K562 (cell line): Measurements from ENCODE around the gene ZNF562. TPM values are rescaled to one million over a fixed set of nuclear protein-coding genes. Genes with fewer than 3 reads are reported as not detected.
A peak's percentile ranks its signal among the peaks of the same experiment; 100 is the strongest.
"Not testable (repeated sequence)": the region's sequence is repeated elsewhere in the genome, so short reads cannot be mapped to it uniquely, and the experiment has no call there.

Source experiments
- ATAC-seq: fragments of 200-7000 bp; cut with Tn5 transposase; 3 replicates; pipeline ENCODE4 v1.9.1; 2020; ENCODE audit warnings: moderate library complexity
- BruUV-seq: library from RNA; stranded (reverse); fragments of 400-500 nt; replicated peaks from 2 replicates; lab custom pipeline; 2021; lab: Mats Ljungman, UMichigan
- CTCF ChIA-PET: fragments of 300-600 bp; formaldehyde crosslinking; extraction: SDS; loops from one replicate; lab custom pipeline; 2021; ENCODE audit warnings: low intra/inter-chr PET ratio; lab: Yijun Ruan, JAX
- POLR2A ChIA-PET: fragments of 300-600, 350-650 bp; sonication (Branson Sonifier 250); formaldehyde crosslinking; extraction: SDS; loops from one replicate; lab custom pipeline; 2021; ENCODE audit warnings: antibody characterized with exemption, inconsistent platforms; lab: Yijun Ruan, JAX
- DNase-seq, 4 experiments: peaks; one replicate each; pipeline versions ENCODE4 v3.0.0 to v3.0.0-alpha.2; 2011 to 2018; ENCODE audit warnings: low spot score in 3 of 4, mixed read lengths in 3 of 4; ENCODE audit errors: extremely low read depth in 1 of 4
- FAIRE-seq: peaks from 2 replicates; lab custom pipeline; 2011; peaks lifted over from hg19 to GRCh38; lab: Jason Lieb, UNC
- H2AFZ ChIP-seq: 2 replicates; pipeline ENCODE4 v1.6.0; 2011; ENCODE audit warnings: low read depth, low read length, control low read depth, inconsistent platforms
- H3K27ac ChIP-seq: fragments of 200-600 bp; 3 replicates; pipeline ENCODE4 v1.8.0; 2011; ENCODE audit warnings: low read depth, mild to moderate bottlenecking, control low read depth, inconsistent platforms, low read length, moderate library complexity, mixed read lengths; ENCODE audit errors: extremely low read depth
- H3K27me3 ChIP-seq, 2 experiments: fragments of 300-600 bp in 1 of 2; 2 replicates in 1 of 2; 3 replicates in 1 of 2; pipeline versions ENCODE4 v1.6.0 to v1.8.0; 2011; ENCODE audit warnings: inconsistent platforms in 2 of 2, low read length in 2 of 2, mild to moderate bottlenecking in 1 of 2, mixed read lengths in 1 of 2, moderate library complexity in 1 of 2; ENCODE audit not compliant: control insufficient read depth in 2 of 2, insufficient read depth in 2 of 2
- H3K36me3 ChIP-seq: fragments of 300-600 bp; 3 replicates; pipeline ENCODE4 v1.8.0; 2011; ENCODE audit warnings: mild to moderate bottlenecking, low read length, inconsistent platforms; ENCODE audit not compliant: control insufficient read depth, insufficient read depth
- H3K4me1 ChIP-seq, 2 experiments: fragments of 200-600 bp in 1 of 2; replicated peaks in 1 of 2; 2 replicates in 1 of 2; 3 replicates in 1 of 2; pipeline versions ENCODE4 v1.5.1 to v1.8.0; 2011; ENCODE audit warnings: inconsistent platforms in 2 of 2, low read length in 2 of 2, mild to moderate bottlenecking in 1 of 2, mixed read lengths in 1 of 2, moderate library complexity in 1 of 2; ENCODE audit not compliant: control insufficient read depth in 2 of 2, insufficient read depth in 2 of 2
- H3K4me2 ChIP-seq: 2 replicates; pipeline ENCODE4 v1.6.1; 2011; ENCODE audit warnings: low read length, control low read depth, inconsistent platforms, mixed read lengths; ENCODE audit not compliant: insufficient read depth
- H3K4me3 ChIP-seq: fragments of 200-600 bp; sonication (generic), shearing (Covaris generic); 2 replicates; pipeline ENCODE4 v1.5.1; 2016; ENCODE audit warnings: control low read depth, inconsistent platforms
- H3K79me2 ChIP-seq: fragments of 200-600 bp; 3 replicates; pipeline ENCODE4 v1.8.0; 2011; ENCODE audit warnings: low read length, inconsistent platforms; ENCODE audit not compliant: control insufficient read depth, insufficient read depth
- H3K9ac ChIP-seq, 2 experiments: 2 replicates each; pipeline versions ENCODE4 v1.6.0 to v1.6.1; 2011; ENCODE audit warnings: low read depth in 2 of 2, low read length in 2 of 2, control low read depth in 1 of 2, inconsistent platforms in 1 of 2, mild to moderate bottlenecking in 1 of 2, mixed read lengths in 1 of 2; ENCODE audit not compliant: insufficient read depth in 1 of 2
- H3K9me1 ChIP-seq: one replicate; pipeline ENCODE4 v1.6.0; 2011; ENCODE audit warnings: inconsistent platforms, mild to moderate bottlenecking, low read length, moderate library complexity; ENCODE audit not compliant: control insufficient read depth, insufficient read depth
- H3K9me3 ChIP-seq: replicated peaks from 2 replicates; pipeline ENCODE4 v1.5.1; 2011; ENCODE audit warnings: low read depth, low read length, inconsistent platforms; ENCODE audit not compliant: control insufficient read depth, insufficient read depth
- H4K20me1 ChIP-seq: replicated peaks from 2 replicates; pipeline ENCODE4 v1.6.1; 2011; ENCODE audit warnings: low read length, inconsistent platforms, mixed read lengths; ENCODE audit not compliant: control insufficient read depth, insufficient read depth
- CBX3 ChIP-seq, 2 experiments: IDR thresholded peaks; 1 replicate in 1 of 2; 2 replicates in 1 of 2; pipeline ENCODE4 v1.6.1; 2012; ENCODE audit warnings: inconsistent platforms in 2 of 2, low read length in 2 of 2, borderline replicate concordance in 1 of 2, control low read depth in 1 of 2
- TEAD1 ChIP-seq, 2 experiments: fragments of 450-650 bp in 1 of 2; sonication (generic) in 1 of 2; formaldehyde crosslinking; IDR thresholded peaks; 2 replicates each; pipeline versions ENCODE4 v1.4.0 to v1.8.0; 2020 to 2022; ENCODE audit warnings: mild to moderate bottlenecking in 2 of 2, missing genetic modification reagents in 1 of 2
- TEAD4 ChIP-seq, 2 experiments: sonication (generic) in 1 of 2; formaldehyde crosslinking in 1 of 2; IDR thresholded peaks; 2 replicates each; pipeline versions ENCODE4 v1.6.1 to v1.8.0; 2012 to 2022; ENCODE audit warnings: borderline replicate concordance in 1 of 2, inconsistent platforms in 1 of 2, low read length in 1 of 2, mild to moderate bottlenecking in 1 of 2, missing genetic modification reagents in 1 of 2
- TRIM28 ChIP-seq: fragments of 450-650 bp; IDR thresholded peaks from 2 replicates; pipeline ENCODE4 v1.6.1; 2017
- ZNF280A ChIP-seq: fragments of 450-650 bp; IDR thresholded peaks from 2 replicates; pipeline ENCODE4 v1.6.1; 2018; ENCODE audit warnings: mild to moderate bottlenecking, low read depth; ENCODE audit not compliant: partially characterized antibody
- ZNF75A ChIP-seq: fragments of 450-650 bp; formaldehyde crosslinking; IDR thresholded peaks from 2 replicates; pipeline ENCODE4 v1.4.0; 2020; ENCODE audit warnings: mild to moderate bottlenecking
- WGBS: fragments of 100-300 bp; shearing (Covaris generic); methylation state at CpG from one replicate; pipeline ENCODE4 v1.1.6; 2016; ENCODE audit warnings: low coverage, mixed read lengths; ENCODE audit not compliant: insufficient coverage; ENCODE audit errors: missing lambda C conversion rate; 5-methylcytosine and 5-hydroxymethylcytosine counted together
- in situ Hi-C: fragments of 300-500 bp; cut with MboI; formaldehyde crosslinking; loops from 4 replicates; pipeline ENCODE4 v1.15.0; 2018; ENCODE audit warnings: inconsistent platforms, mixed read lengths
- intact Hi-C: fragments of 100-400 bp; cut with micrococcal nuclease; formaldehyde crosslinking; loops from 2 replicates; pipeline ENCODE4 v1.14.2; 2022
- polyA plus RNA-seq, 8 experiments: library from polyadenylated mRNA; depleted of rRNA in 4 of 8; stranded (reverse) in 5 of 8; unstranded in 3 of 8; fragments of >200 nt; fragmentation: Nextera tagmentation in 2 of 8; fragmentation: Illumina TruSeq in 1 of 8; extraction: Ambion mirVana in 2 of 8; extraction: Trizol in 1 of 8; gene quantifications; 2 replicates each; pipeline versions ENCODE4 v1.2.1 to v1.2.3, GENCODE V29; 2011 to 2014; ENCODE audit warnings: inconsistent platforms in 1 of 8, missing spikeins in 1 of 8
- total RNA-seq, 7 experiments: library from RNA; depleted of rRNA in 6 of 7; stranded (reverse); fragments of >200 nt in 6 of 7; fragmentation: Illumina TruSeq in 2 of 7; extraction: Trizol in 2 of 7; gene quantifications; 2 replicates each; pipeline versions ENCODE4 v1.2.1 to v1.2.3, GENCODE V29; 2011 to 2021; ENCODE audit warnings: low replicate concordance in 1 of 7

ZNF562 gene
- total and polyA plus RNA-seq, 9 of the 15 experiments (the other 6 are each of a cell fraction or from before 2014, with no cell fraction given), result 11.8 to 46.9 (median 20.8) TPM

GRCh38 chr19:9653066-9653555, 21.8 kb downstream of the ZNF562 start:
- H3K27me3 ChIP-seq; H3K4me3 ChIP-seq; FAIRE-seq; ATAC-seq; H2AFZ ChIP-seq; POLR2A ChIA-PET; H3K9me1 ChIP-seq; CTCF ChIA-PET; H3K9me3 ChIP-seq; DNase-seq; H3K4me1 ChIP-seq; H3K27ac ChIP-seq; H3K4me2 ChIP-seq; H4K20me1 ChIP-seq; in situ Hi-C loops; intact Hi-C loops; H3K9ac ChIP-seq; TF ChIP-seq TEAD4 (CRISPR knock-in tag; IDR thresholded peaks at IDR 0.05; ENCODE audit: borderline replicate concordance): not testable (repeated sequence)
- Histone ChIP-seq H3K36me3 (peaks cover 86% of the 10 kb centered on the region), H3K79me2 (peaks cover 50% of the 10 kb centered on the region)
- TF ChIP-seq ZNF75A (CRISPR knock-in tag) (peak; percentile 97), TRIM28 (peak; percentile 72; the same call in 1 of the 2 replicates), ZNF280A (peak; percentile 45), TEAD4 (IDR thresholded peaks at IDR 0.05; ENCODE audit: low read length) (0 out of 2 replicates have a peak, but pooled peaks have one; percentile 6), CBX3 (IDR thresholded peaks at IDR 0.05; ENCODE audit: borderline replicate concordance in 1 of 2, low read length in 2 of 2) (peak in 1 of 2 experiments; percentile 60; a peak in 2 of 3 replicates), TEAD1 (CRISPR knock-in tag; IDR thresholded peaks at IDR 0.05) (0 out of 4 replicates have a peak, but pooled peaks of 1 of the 2 experiments have one; percentile 19)
- TSS peak; percentile 10 for BruUV-seq
- WGBS, result 98% methylated on average over 4 of the region's 5 CpGs

- H3K9ac ChIP-seq, H3K27me3 ChIP-seq, H4K20me1 ChIP-seq, H3K9me1 ChIP-seq, in situ Hi-C loops, BruUV-seq, H2AFZ ChIP-seq, intact Hi-C loops, CTCF ChIA-PET, H3K4me3 ChIP-seq, H3K4me1 ChIP-seq, H3K9me3 ChIP-seq, FAIRE-seq, DNase-seq, H3K27ac ChIP-seq, H3K4me2 ChIP-seq, ATAC-seq: not testable (repeated sequence)
- Histone ChIP-seq H3K79me2 (peaks cover 43% of the 10 kb centered on the region), H3K36me3 (peaks cover 78% of the 10 kb centered on the region)
- POLR2A ChIA-PET, result interaction anchor here (0.6 kb wide), 1 partner anchor 36 kb away, joined by 3 read pairs; no protein-coding TSS in a partner anchor
- WGBS, result 88% methylated on average over 3 of the region's 3 CpGs
Observed at GRCh38 chr19:9651464-9651863, 23.4 kb downstream of the ZNF562 start.
